OCI-LY1 (cell line): Measurements from ENCODE around the gene ARHGDIA.

Experiments used
- CTCF ChIP-seq: fragments of 200-600 bp; sonication (generic), shearing (Covaris generic); IDR thresholded peaks from 2 replicates; pipeline ENCODE4 v1.5.1; 2017; ENCODE audit warnings: mild to moderate bottlenecking, antibody characterized with exemption, low read length, moderate library complexity, mixed read lengths
- EZH2 ChIP-seq: fragments of 200-600 bp; sonication (generic), shearing (Covaris generic); IDR thresholded peaks from 2 replicates; pipeline ENCODE4 v1.8.0; 2017; ENCODE audit warnings: borderline replicate concordance, mixed run types, mild to moderate bottlenecking, antibody characterized with exemption, low read length, moderate library complexity, mixed read lengths

- no peak for TF ChIP-seq CTCF
- TF ChIP-seq EZH2 = no peak
These were observed 47.9 kb downstream of the ARHGDIA start for GRCh38 chr17:81822996-81823819.
